Ureter (tissue), 1 donor: ENCODE measurements around the gene PTPN3. TPM values are rescaled to one million over a fixed set of nuclear protein-coding genes. Genes with fewer than 3 reads are reported as not detected.
"Not testable (repeated sequence)": the region's sequence is repeated elsewhere in the genome, so short reads cannot be mapped to it uniquely, and the experiment has no call there.

ENCODE experiments used
- DNase-seq: peaks from one replicate; pipeline ENCODE4 v3.0.0-alpha.2; 2020; ENCODE audit warnings: low spot score
- total RNA-seq: library from RNA; stranded (reverse); gene quantifications from one replicate; pipeline ENCODE4 v1.2.4, GENCODE V29; 2023
- donor health status: DM: yes; HTN: yes; CAD: no.

The PTPN3 gene
- total RNA-seq, 1 donor from 2014 or later = 36.4 TPM

- DNase-seq = no peak
Measured at GRCh38 chr9:109399258-109399767, 98.8 kb downstream of the PTPN3 start.

GRCh38 chr9:109391176-109391575, 106.9 kb downstream of the PTPN3 start:
- DNase-seq = no peak

GRCh38 chr9:109387856-109388255, 110.3 kb downstream of the PTPN3 start:
- no peak for DNase-seq

GRCh38 chr9:109387206-109387605, 110.9 kb downstream of the PTPN3 start:
- no peak for DNase-seq

GRCh38 chr9:109385499-109385898, 112.6 kb downstream of the PTPN3 start:
- DNase-seq = no peak

GRCh38 chr9:109383947-109384346, 114.2 kb downstream of the PTPN3 start:
- no peak for DNase-seq

GRCh38 chr9:109383356-109383755, 114.8 kb downstream of the PTPN3 start:
- DNase-seq = no peak

GRCh38 chr9:109382585-109382984, 115.5 kb downstream of the PTPN3 start:
- DNase-seq = no peak

GRCh38 chr9:109382182-109382581, 115.9 kb downstream of the PTPN3 start:
- DNase-seq = no peak

- DNase-seq = no peak
Measured at GRCh38 chr9:109381011-109381729, 116.9 kb downstream of the PTPN3 start.

- no peak for DNase-seq
Measured at GRCh38 chr9:109379513-109379912, 118.6 kb downstream of the PTPN3 start.

GRCh38 chr9:109378316-109378715, 119.8 kb downstream of the PTPN3 start:
- DNase-seq = no peak

GRCh38 chr9:109372246-109372645, 125.9 kb downstream of the PTPN3 start:
- no peak for DNase-seq

GRCh38 chr9:109371374-109371773, 126.7 kb downstream of the PTPN3 start:
- DNase-seq = no peak

- no peak for DNase-seq
Measured at GRCh38 chr9:109369285-109369684, 128.8 kb downstream of the PTPN3 start.

GRCh38 chr9:109360771-109361170, 137.3 kb downstream of the PTPN3 start:
- no peak for DNase-seq

GRCh38 chr9:109358968-109359603, 139.0 kb downstream of the PTPN3 start:
- DNase-seq = not testable (repeated sequence)

- DNase-seq = no peak
Measured at GRCh38 chr9:109355564-109356297, 142.4 kb downstream of the PTPN3 start.

- DNase-seq = no peak
Measured at GRCh38 chr9:109354190-109354589, 143.9 kb downstream of the PTPN3 start.

GRCh38 chr9:109351032-109351431, 147.1 kb downstream of the PTPN3 start:
- DNase-seq = no peak

- DNase-seq = no peak
Measured at GRCh38 chr9:109349421-109349846, 148.7 kb downstream of the PTPN3 start.

GRCh38 chr9:109346904-109347303, 151.2 kb downstream of the PTPN3 start:
- no peak for DNase-seq

- DNase-seq = no peak
Measured at GRCh38 chr9:109344866-109345265, 153.2 kb downstream of the PTPN3 start.
